ENCODE measurements around the gene SRRT.

The SRRT gene

DNA sequence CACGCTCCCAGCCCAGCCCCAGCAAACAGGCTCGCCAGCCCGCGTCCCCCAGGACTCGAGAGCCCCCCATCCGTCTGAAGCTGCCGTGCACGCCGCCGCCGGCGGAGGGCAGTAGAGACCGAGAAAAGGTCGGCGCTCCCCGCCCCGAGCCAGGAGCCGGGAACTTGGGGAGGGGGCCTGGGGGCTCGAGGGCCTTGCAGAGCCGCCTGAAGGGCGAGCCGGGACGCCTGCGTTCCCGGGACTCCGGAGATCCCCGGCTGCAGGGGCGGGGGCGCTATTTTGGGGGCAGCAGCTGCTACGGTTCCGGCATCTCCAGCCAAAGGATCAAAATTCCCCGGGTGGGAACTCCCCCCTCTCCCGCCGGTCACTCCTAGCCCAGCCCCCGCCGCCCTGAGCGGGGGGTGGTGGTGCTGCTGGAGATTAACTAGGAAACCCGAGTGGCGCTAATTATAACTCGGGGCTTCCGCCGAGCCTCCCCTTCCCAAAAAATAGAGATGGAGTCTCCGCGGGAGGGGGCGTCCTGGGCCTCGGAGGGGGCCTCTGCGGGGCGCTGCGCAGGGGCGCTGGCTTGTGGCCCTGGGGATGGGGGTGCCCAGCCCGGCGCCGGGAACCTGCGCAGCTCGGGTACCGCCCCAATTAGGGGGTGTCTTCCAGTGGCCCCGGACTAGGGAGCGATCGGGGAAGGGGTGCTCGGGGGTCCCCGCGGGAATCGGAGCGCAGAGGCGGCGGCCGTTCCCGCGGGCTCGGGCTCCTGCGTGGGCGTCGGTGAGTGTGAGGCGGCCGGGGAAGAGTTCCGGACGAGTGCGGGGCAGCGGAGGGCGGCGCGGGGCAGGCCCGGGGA lies 20.2 kb downstream of the SRRT start:
- Histone ChIP-seq H3K27me3 (ENCODE audit: insufficient read depth, insufficient read length) (peaks cover 9% of the 10 kb centered on the region), H3K4me3 (ENCODE audit: insufficient read length, low read depth) (peak overlapping the region; percentile 55), H3K4me1 (ENCODE audit: insufficient read depth, insufficient read length) (peaks cover 8% of the 10 kb centered on the region), H3K9ac (ENCODE audit: insufficient read length, low read depth) (peak overlapping the region; percentile 70), H3K9me3 (ENCODE audit: insufficient read depth, low read length) (no peaks in the 10 kb centered on the region), H3K36me3 (ENCODE audit: insufficient read depth, insufficient read length, low read length) (peaks cover 15% of the 10 kb centered on the region)
- peak; percentile 56 for DNase-seq (ENCODE audit: low read depth, low spot score)
- TF ChIP-seq SUZ12 (IDR thresholded peaks at IDR 0.05; ENCODE audit: extremely low read depth, insufficient read depth, insufficient read length) (no peak), YY1 (IDR thresholded peaks at IDR 0.05; ENCODE audit: insufficient read depth, insufficient read length) (no peak), ZNF274 (IDR thresholded peaks at IDR 0.05; ENCODE audit: low read depth, low read length) (no peak)

DNA sequence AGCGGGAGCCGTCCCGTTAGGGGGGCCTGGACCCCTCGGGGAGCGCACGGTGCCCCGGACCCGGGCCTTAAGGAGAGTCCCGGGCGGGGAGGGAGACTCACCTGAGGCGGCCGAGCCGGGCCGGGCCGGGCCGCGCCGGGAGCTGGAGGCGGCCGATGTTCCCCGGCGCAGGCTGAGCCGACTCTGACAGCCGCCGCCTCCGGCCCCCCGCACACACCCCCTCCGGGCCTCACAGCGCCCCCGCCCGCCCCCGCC lies 20.7 kb downstream of the SRRT start, which contains the start of gene ACHE:
TSS of gene ACHE (minus strand) at position 188 of the 255 bp plus-strand sequence. CDS start 1,656 bp downstream, outside the sequence.
- no peak for TF ChIP-seq SUZ12 (IDR thresholded peaks at IDR 0.05; ENCODE audit: extremely low read depth, insufficient read depth, insufficient read length)
- TF ChIP-seq ZNF274 (IDR thresholded peaks at IDR 0.05; ENCODE audit: low read depth, low read length) = no peak
- TF ChIP-seq YY1 (IDR thresholded peaks at IDR 0.05; ENCODE audit: insufficient read depth, insufficient read length) = no peak
- Histone ChIP-seq H3K36me3 (ENCODE audit: insufficient read depth, insufficient read length, low read length) (peaks cover 15% of the 10 kb centered on the region), H3K27me3 (ENCODE audit: insufficient read depth, insufficient read length) (peaks cover 9% of the 10 kb centered on the region), H3K9me3 (ENCODE audit: insufficient read depth, low read length) (no peaks in the 10 kb centered on the region), H3K9ac (ENCODE audit: insufficient read length, low read depth) (peak within 1 kb of the TSS; percentile 75), H3K4me3 (ENCODE audit: insufficient read length, low read depth) (peak within 1 kb of the TSS; percentile 55), H3K4me1 (ENCODE audit: insufficient read depth, insufficient read length) (peaks cover 8% of the 10 kb centered on the region)
- no peak for DNase-seq (ENCODE audit: low read depth, low spot score)

DNA sequence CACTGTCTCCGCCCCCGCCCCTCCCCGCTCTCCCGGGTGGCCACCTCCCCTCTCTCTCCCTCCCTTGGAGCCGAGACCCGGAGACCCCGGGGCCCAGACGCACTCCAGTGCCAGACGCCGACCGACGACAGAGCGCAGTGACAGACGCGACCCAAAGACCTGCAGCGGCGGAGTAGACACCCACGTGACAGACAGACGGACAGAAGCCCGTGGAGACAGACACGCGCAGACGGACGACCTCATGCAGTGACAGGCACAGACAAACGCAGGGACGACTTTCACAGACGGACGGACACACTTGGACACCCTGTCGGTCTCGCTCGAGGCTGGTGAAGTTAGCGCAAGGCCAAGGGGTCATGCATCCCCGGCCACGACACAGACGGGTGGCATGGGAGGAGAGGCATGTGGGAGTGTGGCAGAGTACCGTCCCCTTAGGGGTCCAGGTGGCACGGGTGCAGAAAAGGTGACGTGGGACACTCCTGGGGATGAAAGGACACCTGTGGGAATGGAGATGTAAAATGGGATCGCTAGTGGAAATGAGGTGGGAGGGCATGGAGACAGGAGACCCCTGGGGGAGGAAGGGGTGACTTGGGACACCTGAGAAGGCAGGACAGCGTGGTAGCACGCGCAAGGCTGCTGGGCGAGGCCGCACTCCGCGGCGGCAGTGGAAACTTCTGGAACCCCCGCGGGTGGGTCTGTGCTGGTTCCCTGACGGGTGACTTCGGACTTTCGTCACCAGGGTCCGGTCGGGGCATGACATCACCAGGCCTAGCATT lies 21.2 kb downstream of the SRRT start:
- no peaks in the 10 kb centered on the region for H3K9me3 ChIP-seq (ENCODE audit: insufficient read depth, low read length)
- peaks cover 15% of the 10 kb centered on the region for H3K36me3 ChIP-seq (ENCODE audit: insufficient read depth, insufficient read length, low read length)
- H3K9ac ChIP-seq (ENCODE audit: insufficient read length, low read depth) = peak overlapping the region; percentile 75
- peaks cover 9% of the 10 kb centered on the region for H3K27me3 ChIP-seq (ENCODE audit: insufficient read depth, insufficient read length)
- TF ChIP-seq ZNF274 (IDR thresholded peaks at IDR 0.05; ENCODE audit: low read depth, low read length) = no peak
- TF ChIP-seq SUZ12 (IDR thresholded peaks at IDR 0.05; ENCODE audit: extremely low read depth, insufficient read depth, insufficient read length) = no peak
- TF ChIP-seq YY1 (IDR thresholded peaks at IDR 0.05; ENCODE audit: insufficient read depth, insufficient read length) = no peak
- no peak for DNase-seq (ENCODE audit: low read depth, low spot score)
- H3K4me3 ChIP-seq (ENCODE audit: insufficient read length, low read depth) = peak overlapping the region; percentile 46
- peaks cover 8% of the 10 kb centered on the region for H3K4me1 ChIP-seq (ENCODE audit: insufficient read depth, insufficient read length)

DNA sequence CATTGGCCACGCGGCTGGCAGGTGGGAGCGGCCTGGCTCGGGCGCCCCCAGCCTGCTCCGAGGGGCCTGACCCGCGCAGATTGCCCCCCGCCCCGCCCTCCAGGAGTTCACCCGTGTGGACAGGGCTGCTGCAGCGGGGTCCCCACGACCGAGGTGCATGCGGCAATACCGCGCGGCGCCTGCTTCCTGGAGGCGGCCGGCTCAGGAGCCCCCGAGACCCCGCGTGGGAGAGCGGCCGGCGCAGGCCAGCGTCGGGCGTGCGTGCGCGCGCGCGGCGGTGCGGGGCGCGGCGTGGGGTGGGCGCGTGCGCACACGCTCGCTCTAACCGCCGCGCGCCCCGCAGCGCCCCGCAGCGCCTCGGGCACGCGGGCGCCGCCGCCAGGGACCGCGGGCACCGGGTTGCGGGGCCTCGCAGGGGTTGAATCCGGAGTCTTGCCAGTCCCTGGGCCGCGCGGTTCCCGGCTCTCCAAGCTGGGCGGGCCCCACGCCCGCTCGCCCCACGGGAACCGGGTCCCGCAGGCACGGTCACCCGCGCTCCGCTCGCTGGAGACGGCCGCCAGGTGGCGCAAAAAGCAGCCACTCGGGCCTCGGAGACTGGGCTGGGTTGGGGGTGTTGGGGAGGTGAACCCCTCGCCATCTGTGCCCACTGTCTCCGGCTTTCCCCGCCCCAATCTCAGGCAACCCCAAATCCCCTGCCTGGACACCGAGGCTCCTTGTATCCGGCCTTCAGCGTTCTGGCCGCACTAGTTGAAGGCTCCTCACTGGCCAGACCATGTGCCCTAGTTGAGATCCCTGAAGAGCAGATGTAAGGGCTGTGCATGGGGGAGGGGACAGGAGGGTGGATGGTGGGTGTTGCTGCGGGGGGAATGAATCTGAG lies 22.1 kb downstream of the SRRT start:
- H3K4me3 ChIP-seq (ENCODE audit: insufficient read length, low read depth) = peak overlapping the region; percentile 46

DNA sequence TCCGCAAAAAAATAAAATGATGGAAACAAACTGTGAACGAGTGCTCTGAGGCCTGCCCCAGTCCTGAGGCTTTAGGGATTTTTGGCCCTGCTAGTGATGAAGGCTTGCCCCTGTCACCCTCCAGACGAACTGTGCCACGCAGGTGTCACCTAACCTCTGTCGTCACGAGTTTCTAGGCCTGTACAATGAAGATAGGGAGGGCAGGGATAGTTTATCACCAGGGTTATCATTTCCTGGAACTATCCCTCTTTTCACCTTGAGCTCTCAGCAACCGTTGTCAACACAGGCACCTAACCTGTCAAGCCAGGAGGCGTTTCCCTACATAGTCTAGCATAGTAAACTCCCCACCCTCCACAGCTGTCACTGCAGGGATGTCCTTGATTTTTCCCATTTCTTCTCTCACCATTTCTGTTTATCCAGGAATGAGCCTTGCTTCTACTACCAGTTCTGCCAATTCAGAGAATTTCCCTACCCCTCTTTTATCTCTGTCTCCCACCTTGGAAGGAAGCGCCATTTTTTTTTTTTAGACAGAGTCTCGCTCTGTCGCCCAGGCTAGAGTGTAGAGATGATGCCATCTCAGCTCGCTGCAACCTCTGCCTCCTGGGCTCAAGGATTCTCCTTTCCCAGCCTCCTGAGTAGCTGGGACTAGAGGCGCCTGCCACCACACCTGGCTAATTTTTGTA lies 23.0 kb downstream of the SRRT start:
- peaks cover 8% of the 10 kb centered on the region for H3K36me3 ChIP-seq (ENCODE audit: insufficient read depth, insufficient read length, low read length)
- TF ChIP-seq SUZ12 (IDR thresholded peaks at IDR 0.05; ENCODE audit: extremely low read depth, insufficient read depth, insufficient read length) = no peak
- TF ChIP-seq ZNF274 (IDR thresholded peaks at IDR 0.05; ENCODE audit: low read depth, low read length) = no peak
- no peak for TF ChIP-seq YY1 (IDR thresholded peaks at IDR 0.05; ENCODE audit: insufficient read depth, insufficient read length)
- H3K9me3 ChIP-seq (ENCODE audit: insufficient read depth, low read length) = no peaks in the 10 kb centered on the region
- H3K9ac ChIP-seq (ENCODE audit: insufficient read length, low read depth) = no peak overlapping the region
- H3K4me3 ChIP-seq (ENCODE audit: insufficient read length, low read depth) = no peak overlapping the region
- peaks cover 8% of the 10 kb centered on the region for H3K4me1 ChIP-seq (ENCODE audit: insufficient read depth, insufficient read length)
- DNase-seq (ENCODE audit: low read depth, low spot score) = no peak
- H3K27me3 ChIP-seq (ENCODE audit: insufficient read depth, insufficient read length) = peaks cover 9% of the 10 kb centered on the region

More for the DNA sequence above, 22.1 kb downstream of the SRRT start:
- H3K9me3 ChIP-seq (ENCODE audit: insufficient read depth, low read length) = no peaks in the 10 kb centered on the region
- DNase-seq (ENCODE audit: low read depth, low spot score) = no peak
- H3K27me3 ChIP-seq (ENCODE audit: insufficient read depth, insufficient read length) = peaks cover 9% of the 10 kb centered on the region
- peaks cover 15% of the 10 kb centered on the region for H3K36me3 ChIP-seq (ENCODE audit: insufficient read depth, insufficient read length, low read length)
- peak overlapping the region; percentile 67 for H3K9ac ChIP-seq (ENCODE audit: insufficient read length, low read depth)
- H3K4me1 ChIP-seq (ENCODE audit: insufficient read depth, insufficient read length) = peaks cover 8% of the 10 kb centered on the region
- TF ChIP-seq ZNF274 (IDR thresholded peaks at IDR 0.05; ENCODE audit: low read depth, low read length) (no peak), YY1 (IDR thresholded peaks at IDR 0.05; ENCODE audit: insufficient read depth, insufficient read length) (no peak), SUZ12 (IDR thresholded peaks at IDR 0.05; ENCODE audit: extremely low read depth, insufficient read depth, insufficient read length) (no peak)

DNA sequence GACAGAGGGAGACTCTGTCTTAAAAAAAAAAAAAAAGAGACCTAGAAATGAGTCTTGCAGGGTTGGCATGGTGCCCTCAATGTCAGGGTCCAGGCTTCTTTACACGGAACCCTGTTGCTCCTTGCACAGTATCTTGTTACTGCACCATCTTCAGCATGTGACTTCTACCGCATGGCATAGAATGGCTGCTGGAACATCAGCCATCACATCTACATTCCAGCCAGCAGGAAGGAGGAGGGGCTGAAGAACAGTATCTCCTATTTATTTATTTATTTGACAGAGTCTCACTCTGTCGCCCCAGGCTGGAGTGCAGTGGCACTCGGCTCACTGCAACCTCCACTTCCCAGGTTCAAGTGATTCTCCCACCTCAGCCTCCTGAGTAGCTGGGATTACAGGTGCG lies 24.5 kb downstream of the SRRT start:
- Histone ChIP-seq H3K4me3 (ENCODE audit: insufficient read length, low read depth) (no peak overlapping the region), H3K9ac (ENCODE audit: insufficient read length, low read depth) (no peak overlapping the region), H3K9me3 (ENCODE audit: insufficient read depth, low read length) (no peaks in the 10 kb centered on the region), H3K27me3 (ENCODE audit: insufficient read depth, insufficient read length) (peaks cover 9% of the 10 kb centered on the region), H3K4me1 (ENCODE audit: insufficient read depth, insufficient read length) (peaks cover 5% of the 10 kb centered on the region), H3K36me3 (ENCODE audit: insufficient read depth, insufficient read length, low read length) (no peaks in the 10 kb centered on the region)
- TF ChIP-seq ZNF274 (IDR thresholded peaks at IDR 0.05; ENCODE audit: low read depth, low read length) (no peak), SUZ12 (IDR thresholded peaks at IDR 0.05; ENCODE audit: extremely low read depth, insufficient read depth, insufficient read length) (no peak), YY1 (IDR thresholded peaks at IDR 0.05; ENCODE audit: insufficient read depth, insufficient read length) (no peak)
- no peak for DNase-seq (ENCODE audit: low read depth, low spot score)

Measured in NT2/D1 (cell line).